Measurements from ENCODE around the gene CHD3.

- TF ChIP-seq RXRA (IDR thresholded peaks at IDR 0.05; ENCODE audit: borderline replicate concordance, low read depth) (no peak), RFX5 (IDR thresholded peaks at IDR 0.05; ENCODE audit: low read length) (no peak), CTCF (IDR thresholded peaks at IDR 0.05) (no peak), YY1 (IDR thresholded peaks at IDR 0.05; ENCODE audit: low read depth) (no peak), POLR2AphosphoS5 (IDR thresholded peaks at IDR 0.05; ENCODE audit: low read depth, low read length) (no peak), RAD21 (IDR thresholded peaks at IDR 0.05; ENCODE audit: low read length) (no peak), EZH2phosphoT487 (IDR thresholded peaks at IDR 0.05; ENCODE audit: borderline replicate concordance, low read depth) (no peak), EP300 (IDR thresholded peaks at IDR 0.05; ENCODE audit: borderline replicate concordance in 1 of 2, low read depth in 1 of 2, low read length in 1 of 2) (no peak), RCOR1 (IDR thresholded peaks at IDR 0.05; ENCODE audit: low read length) (no peak), FOXM1 (IDR thresholded peaks at IDR 0.05; ENCODE audit: low read depth) (no peak)
These were observed 5.6 kb downstream of the CHD3 start for GRCh38 chr17:7894226-7894625.

Measured in SK-N-SH (cell line).